ENCODE results near the gene CABP1.

CABP1 gene

DNA sequence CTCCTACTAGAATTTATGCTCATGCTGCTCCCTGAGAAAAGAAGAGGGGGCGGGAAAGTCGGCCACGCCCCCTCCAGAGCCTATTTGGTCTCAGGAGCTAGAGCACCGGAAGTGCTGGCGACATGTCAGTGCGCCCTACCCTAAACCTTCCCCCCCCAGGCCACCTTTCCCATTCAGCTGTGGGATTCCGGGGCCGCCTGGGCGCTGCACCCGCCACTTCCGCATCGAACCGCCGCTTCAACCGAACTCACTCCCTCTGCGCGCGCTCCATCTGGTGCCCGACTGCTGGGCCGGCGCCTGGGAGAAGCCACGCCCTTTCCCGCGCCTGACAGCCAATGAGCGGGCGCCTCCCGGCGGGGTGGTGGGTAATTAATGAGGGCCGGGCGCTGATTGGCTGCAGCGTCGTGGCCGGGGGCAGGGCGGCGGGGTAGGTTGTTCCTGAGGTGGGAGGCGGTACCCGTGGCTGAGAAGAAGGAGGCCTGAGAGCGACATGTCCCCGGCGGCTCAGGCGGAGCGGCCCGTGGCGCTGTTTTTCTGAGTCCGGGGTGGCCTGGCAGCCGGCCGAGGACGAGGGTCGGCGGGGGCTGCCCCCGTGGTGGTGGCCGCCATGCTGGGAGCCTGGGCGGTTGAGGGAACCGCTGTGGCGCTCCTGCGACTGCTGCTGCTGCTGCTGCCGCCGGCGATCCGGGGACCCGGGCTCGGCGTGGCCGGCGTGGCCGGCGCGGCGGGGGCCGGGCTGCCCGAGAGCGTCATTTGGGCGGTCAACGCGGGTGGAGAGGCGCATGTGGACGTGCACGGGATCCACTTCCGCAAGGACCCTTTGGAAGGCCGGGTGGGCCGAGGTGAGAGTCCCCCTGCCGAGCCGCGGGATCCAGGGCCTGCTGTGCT is 46.5 kb downstream of the CABP1 start, which contains the start of gene MLEC:
Gene MLEC (plus strand): TSS at position 460 of the 888 bp plus-strand sequence. CDS start 148 bp downstream, at position 608.
- H3K27ac ChIP-seq (ENCODE audit: low read depth, low read length): peak within 1 kb of the TSS; percentile 94
- H3K4me3 ChIP-seq (ENCODE audit: low read depth, low read length): peak within 1 kb of the TSS; percentile 81
- H3K27me3 ChIP-seq (ENCODE audit: insufficient read depth, low read length): no peaks in the 10 kb centered on the region
- H3K79me2 ChIP-seq (ENCODE audit: control insufficient read depth, insufficient read depth, low read length, unreplicated experiment): peaks cover 46% of the 10 kb centered on the region
- peak within 1 kb of the TSS; percentile 76 for H2AFZ ChIP-seq (ENCODE audit: low read length, unreplicated experiment)
- no peaks in the 10 kb centered on the region for H3K36me3 ChIP-seq (ENCODE audit: insufficient read depth, low read length)
- peaks cover 27% of the 10 kb centered on the region for H3K4me1 ChIP-seq (ENCODE audit: control insufficient read depth, insufficient read depth, low read length, unreplicated experiment)

DNA sequence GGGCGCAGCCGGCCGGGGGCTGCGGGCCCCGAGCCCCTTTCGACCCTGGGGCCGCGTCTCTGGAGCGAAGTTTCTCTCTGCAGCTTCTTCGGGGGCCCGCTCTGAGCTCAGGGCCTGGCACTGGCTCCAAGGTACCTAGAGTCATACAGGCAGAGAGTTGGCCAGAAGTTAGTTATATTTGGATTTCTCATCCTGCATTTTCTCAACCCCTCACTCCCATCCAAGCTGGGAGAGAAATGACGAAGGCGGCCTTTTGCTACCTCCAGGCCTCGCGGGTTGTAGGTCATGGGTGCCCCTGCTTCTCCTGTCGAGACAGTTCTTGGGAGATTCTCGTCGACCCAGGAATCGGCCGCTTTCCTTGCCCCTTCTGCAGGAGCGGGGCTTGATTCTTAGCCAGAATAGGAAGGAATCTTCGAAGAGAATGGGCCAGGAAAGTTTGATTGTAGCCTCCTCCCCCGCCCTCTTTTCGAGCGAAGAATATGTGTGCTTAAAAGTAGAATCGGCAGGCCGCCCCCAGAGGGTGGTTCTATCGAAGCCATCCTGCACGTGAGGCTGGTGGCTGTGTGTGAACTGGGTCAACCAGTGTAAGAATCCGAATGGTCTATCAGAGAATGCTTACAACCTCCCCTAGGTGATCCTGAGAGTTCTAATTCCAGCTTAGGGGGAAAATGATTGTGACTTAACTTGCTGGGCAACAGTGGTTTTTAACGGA is 47.3 kb downstream of the CABP1 start:
- Histone ChIP-seq H3K4me3 (ENCODE audit: low read depth, low read length) (peak overlapping the region; percentile 81), H3K27me3 (ENCODE audit: insufficient read depth, low read length) (no peaks in the 10 kb centered on the region), H3K27ac (ENCODE audit: low read depth, low read length) (peak overlapping the region; percentile 94), H3K4me1 (ENCODE audit: control insufficient read depth, insufficient read depth, low read length, unreplicated experiment) (peaks cover 33% of the 10 kb centered on the region), H3K36me3 (ENCODE audit: insufficient read depth, low read length) (no peaks in the 10 kb centered on the region), H2AFZ (ENCODE audit: low read length, unreplicated experiment) (peak overlapping the region; percentile 75), H3K79me2 (ENCODE audit: control insufficient read depth, insufficient read depth, low read length, unreplicated experiment) (peaks cover 54% of the 10 kb centered on the region)

DNA sequence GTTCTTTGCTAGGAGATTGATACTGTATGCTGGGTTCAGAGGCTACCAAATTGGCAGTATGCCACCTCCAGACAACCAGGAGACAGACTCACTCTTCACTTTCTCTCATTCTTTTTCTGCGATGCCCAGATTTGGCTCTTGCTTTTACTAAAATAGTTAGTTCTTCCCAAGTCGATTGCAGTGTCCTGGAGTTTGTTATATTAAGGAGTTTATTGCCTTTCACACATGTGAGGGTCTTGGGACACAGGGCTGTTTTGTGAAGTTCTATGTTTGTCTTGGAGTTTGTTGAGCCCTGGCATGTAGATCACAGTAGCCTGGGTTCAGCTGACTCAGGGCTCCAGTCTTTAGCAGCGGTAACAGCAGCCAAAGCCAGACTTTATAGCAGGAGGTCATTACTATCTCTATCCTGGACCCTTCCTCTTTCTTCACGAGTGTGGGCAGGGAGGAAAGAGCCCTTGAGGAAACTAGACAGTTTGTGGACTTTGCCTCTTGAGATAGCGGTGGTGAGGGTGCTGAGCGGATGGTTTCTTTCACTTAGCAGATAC is 48.2 kb downstream of the CABP1 start:
- no peak overlapping the region for H2AFZ ChIP-seq (ENCODE audit: low read length, unreplicated experiment)
- H3K4me3 ChIP-seq (ENCODE audit: low read depth, low read length): peak overlapping the region; percentile 81
- H3K36me3 ChIP-seq (ENCODE audit: insufficient read depth, low read length): 0 out of 2 replicates have a peak, but pooled peaks cover 1% of the 10 kb centered on the region
- H3K4me1 ChIP-seq (ENCODE audit: control insufficient read depth, insufficient read depth, low read length, unreplicated experiment): peaks cover 33% of the 10 kb centered on the region
- no peaks in the 10 kb centered on the region for H3K27me3 ChIP-seq (ENCODE audit: insufficient read depth, low read length)
- H3K27ac ChIP-seq (ENCODE audit: low read depth, low read length): no peak overlapping the region
- peaks cover 62% of the 10 kb centered on the region for H3K79me2 ChIP-seq (ENCODE audit: control insufficient read depth, insufficient read depth, low read length, unreplicated experiment)

DNA sequence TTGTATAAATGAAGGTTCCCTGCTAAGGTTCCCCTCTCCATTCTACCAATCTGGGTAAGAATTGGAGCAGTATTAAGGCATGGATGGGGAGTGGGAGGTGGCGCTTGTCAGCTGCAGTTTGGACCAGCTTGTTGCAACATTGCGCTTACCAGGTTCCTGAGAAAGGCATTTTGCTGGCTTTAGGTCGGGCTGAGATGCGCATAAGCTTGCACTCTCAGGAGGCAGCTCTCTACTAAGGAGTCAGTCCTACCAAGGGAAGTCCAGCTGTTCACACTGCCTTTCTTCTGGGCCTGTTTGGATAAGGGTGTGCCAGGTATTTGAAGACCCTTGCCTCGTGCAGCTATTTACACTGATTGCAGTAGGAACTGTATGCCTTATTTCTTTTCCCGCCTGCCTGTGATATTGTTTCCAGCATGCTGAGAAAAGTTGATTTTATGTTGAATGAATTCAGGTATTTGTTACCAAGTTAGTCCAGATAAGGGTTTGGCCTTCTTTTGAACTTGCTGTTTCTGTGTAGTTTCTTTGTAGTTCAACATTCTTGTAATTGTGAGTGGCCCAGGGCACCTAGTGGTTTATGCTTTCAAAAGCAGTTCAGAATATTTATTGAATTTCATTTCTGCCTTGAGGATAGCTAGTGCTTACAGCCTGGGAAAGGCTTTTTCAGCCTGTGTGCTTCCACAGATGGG is 49.1 kb downstream of the CABP1 start:
- Histone ChIP-seq H3K79me2 (ENCODE audit: control insufficient read depth, insufficient read depth, low read length, unreplicated experiment) (peaks cover 65% of the 10 kb centered on the region), H3K4me3 (ENCODE audit: low read depth, low read length) (peak overlapping the region; percentile 81), H3K4me1 (ENCODE audit: control insufficient read depth, insufficient read depth, low read length, unreplicated experiment) (peaks cover 29% of the 10 kb centered on the region), H3K27me3 (ENCODE audit: insufficient read depth, low read length) (no peaks in the 10 kb centered on the region), H3K36me3 (ENCODE audit: insufficient read depth, low read length) (peaks cover 3% of the 10 kb centered on the region), H2AFZ (ENCODE audit: low read length, unreplicated experiment) (no peak overlapping the region), H3K27ac (ENCODE audit: low read depth, low read length) (no peak overlapping the region)

DNA sequence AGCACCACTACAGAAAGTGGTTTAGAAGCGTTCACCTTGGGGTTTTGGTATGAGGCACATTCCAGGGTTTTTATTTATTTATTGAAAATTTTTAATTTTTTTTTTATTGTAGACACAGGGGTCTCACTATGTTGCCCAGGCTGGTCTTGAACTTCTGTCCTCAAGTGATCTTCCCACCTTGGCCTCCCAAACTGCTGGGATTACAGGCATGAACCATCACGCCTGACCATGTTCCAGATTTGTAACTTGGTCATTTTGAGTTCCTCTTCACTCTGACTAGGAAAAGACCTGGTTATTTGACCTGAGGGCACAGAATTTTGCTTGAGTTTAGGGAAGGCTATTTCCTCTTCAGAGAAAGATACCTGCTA is 49.6 kb downstream of the CABP1 start:
- H3K4me1 ChIP-seq (ENCODE audit: control insufficient read depth, insufficient read depth, low read length, unreplicated experiment): peaks cover 24% of the 10 kb centered on the region
- H3K27me3 ChIP-seq (ENCODE audit: insufficient read depth, low read length): no peaks in the 10 kb centered on the region
- H3K4me3 ChIP-seq (ENCODE audit: low read depth, low read length): no peak overlapping the region
- peaks cover 8% of the 10 kb centered on the region for H3K36me3 ChIP-seq (ENCODE audit: insufficient read depth, low read length)
- H3K27ac ChIP-seq (ENCODE audit: low read depth, low read length): no peak overlapping the region
- H2AFZ ChIP-seq (ENCODE audit: low read length, unreplicated experiment): no peak overlapping the region
- H3K79me2 ChIP-seq (ENCODE audit: control insufficient read depth, insufficient read depth, low read length, unreplicated experiment): peaks cover 65% of the 10 kb centered on the region

DNA sequence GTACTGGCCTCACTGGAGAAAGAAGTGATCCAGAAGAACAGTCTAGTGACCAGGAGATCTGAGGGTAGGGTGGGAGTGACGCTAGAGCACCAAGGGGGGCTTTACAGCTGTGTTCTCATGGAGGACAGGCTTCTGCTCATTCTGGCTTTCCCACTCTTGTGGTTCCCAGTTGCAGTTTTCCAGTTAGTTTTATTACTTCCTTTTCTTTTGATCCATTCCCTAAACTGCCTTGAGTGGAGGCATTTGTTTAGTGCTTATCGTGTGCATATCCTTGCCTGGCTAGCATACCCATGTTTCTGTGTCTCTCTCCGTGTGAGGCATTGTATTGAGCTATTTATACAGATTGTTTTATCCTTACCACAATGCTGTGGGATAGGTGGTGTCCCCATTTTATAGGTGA is 50.6 kb downstream of the CABP1 start:
- peaks cover 18% of the 10 kb centered on the region for H3K4me1 ChIP-seq (ENCODE audit: control insufficient read depth, insufficient read depth, low read length, unreplicated experiment)
- peaks cover 65% of the 10 kb centered on the region for H3K79me2 ChIP-seq (ENCODE audit: control insufficient read depth, insufficient read depth, low read length, unreplicated experiment)
- peaks cover 16% of the 10 kb centered on the region for H3K36me3 ChIP-seq (ENCODE audit: insufficient read depth, low read length)
- H2AFZ ChIP-seq (ENCODE audit: low read length, unreplicated experiment): no peak overlapping the region
- no peaks in the 10 kb centered on the region for H3K27me3 ChIP-seq (ENCODE audit: insufficient read depth, low read length)
- no peak overlapping the region for H3K4me3 ChIP-seq (ENCODE audit: low read depth, low read length)
- no peak overlapping the region for H3K27ac ChIP-seq (ENCODE audit: low read depth, low read length)

DNA sequence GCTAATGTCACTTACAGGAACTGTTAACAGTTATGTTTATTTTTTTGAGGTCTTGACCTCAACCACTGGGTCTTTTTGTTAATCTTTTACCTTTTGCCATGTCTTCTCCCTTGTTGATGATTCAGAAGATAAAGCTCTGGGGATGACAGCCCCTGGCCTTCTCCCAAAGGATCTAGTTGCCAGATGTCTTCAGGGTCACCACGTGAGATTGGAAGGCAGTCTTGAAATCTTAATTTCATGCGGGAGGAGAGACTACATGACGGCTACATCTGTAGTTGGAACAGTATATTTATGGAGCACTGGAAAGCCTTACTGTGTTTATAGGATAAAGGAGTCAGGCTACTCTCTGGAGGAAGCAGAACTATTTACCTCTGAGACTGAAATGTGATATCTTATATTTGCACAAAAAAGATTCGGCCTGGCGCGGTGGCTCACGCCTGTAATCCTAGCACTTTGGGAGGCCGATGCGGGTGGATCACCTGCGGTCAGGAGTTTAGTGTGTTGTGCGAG is 52.2 kb downstream of the CABP1 start:
- peaks cover 25% of the 10 kb centered on the region for H3K36me3 ChIP-seq (ENCODE audit: insufficient read depth, low read length)
- H3K27me3 ChIP-seq (ENCODE audit: insufficient read depth, low read length): no peaks in the 10 kb centered on the region
- H3K4me3 ChIP-seq (ENCODE audit: low read depth, low read length): no peak overlapping the region
- H3K4me1 ChIP-seq (ENCODE audit: control insufficient read depth, insufficient read depth, low read length, unreplicated experiment): peaks cover 17% of the 10 kb centered on the region
- no peak overlapping the region for H2AFZ ChIP-seq (ENCODE audit: low read length, unreplicated experiment)
- peaks cover 60% of the 10 kb centered on the region for H3K79me2 ChIP-seq (ENCODE audit: control insufficient read depth, insufficient read depth, low read length, unreplicated experiment)
- no peak overlapping the region for H3K27ac ChIP-seq (ENCODE audit: low read depth, low read length)

DNA sequence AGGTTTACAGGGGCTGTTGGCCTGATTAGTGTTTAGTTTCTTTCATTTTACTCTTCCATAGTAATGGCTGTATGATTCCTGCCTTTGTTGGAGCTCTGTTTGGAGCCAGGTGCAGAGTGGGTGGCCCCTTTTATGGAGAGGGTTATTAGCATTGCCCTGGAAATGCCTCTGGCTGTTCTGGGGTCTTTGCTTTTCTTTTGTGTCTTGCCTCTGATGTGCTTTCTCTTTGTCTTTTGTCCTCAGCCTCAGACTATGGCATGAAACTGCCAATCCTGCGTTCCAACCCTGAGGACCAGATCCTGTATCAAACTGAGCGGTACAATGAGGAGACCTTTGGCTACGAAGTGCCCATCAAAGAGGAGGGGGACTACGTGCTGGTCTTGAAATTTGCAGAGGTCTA is 53.4 kb downstream of the CABP1 start:
- Histone ChIP-seq H3K36me3 (ENCODE audit: insufficient read depth, low read length) (peaks cover 25% of the 10 kb centered on the region), H3K4me3 (ENCODE audit: low read depth, low read length) (no peak overlapping the region), H3K27me3 (ENCODE audit: insufficient read depth, low read length) (no peaks in the 10 kb centered on the region), H3K79me2 (ENCODE audit: control insufficient read depth, insufficient read depth, low read length, unreplicated experiment) (peaks cover 47% of the 10 kb centered on the region), H3K4me1 (ENCODE audit: control insufficient read depth, insufficient read depth, low read length, unreplicated experiment) (peaks cover 15% of the 10 kb centered on the region), H3K27ac (ENCODE audit: low read depth, low read length) (no peak overlapping the region), H2AFZ (ENCODE audit: low read length, unreplicated experiment) (no peak overlapping the region)

DNA sequence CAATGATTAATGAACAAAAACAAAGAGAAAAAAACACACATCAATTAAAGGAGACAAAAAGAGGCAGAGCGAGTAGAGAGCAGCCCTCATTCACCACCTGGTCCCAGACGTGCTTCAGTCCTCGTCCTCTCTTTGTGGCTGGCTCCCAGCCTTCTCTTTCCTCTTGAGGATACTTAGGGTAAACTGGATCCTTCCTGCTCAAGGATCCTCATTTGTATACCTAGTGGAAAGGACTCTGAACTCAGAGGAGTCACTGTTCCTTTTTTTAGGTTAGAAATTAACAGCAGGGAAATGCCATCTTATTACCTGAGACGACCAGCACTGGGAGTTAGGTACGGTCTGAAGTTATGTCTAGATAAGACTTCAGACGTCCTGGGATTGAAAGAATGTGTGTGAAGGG is 56.2 kb downstream of the CABP1 start:
- Histone ChIP-seq H2AFZ (ENCODE audit: low read length, unreplicated experiment) (no peak overlapping the region), H3K4me1 (ENCODE audit: control insufficient read depth, insufficient read depth, low read length, unreplicated experiment) (peaks cover 6% of the 10 kb centered on the region), H3K27ac (ENCODE audit: low read depth, low read length) (no peak overlapping the region), H3K27me3 (ENCODE audit: insufficient read depth, low read length) (no peaks in the 10 kb centered on the region), H3K79me2 (ENCODE audit: control insufficient read depth, insufficient read depth, low read length, unreplicated experiment) (peaks cover 20% of the 10 kb centered on the region), H3K36me3 (ENCODE audit: insufficient read depth, low read length) (peaks cover 25% of the 10 kb centered on the region), H3K4me3 (ENCODE audit: low read depth, low read length) (no peak overlapping the region)

DNA sequence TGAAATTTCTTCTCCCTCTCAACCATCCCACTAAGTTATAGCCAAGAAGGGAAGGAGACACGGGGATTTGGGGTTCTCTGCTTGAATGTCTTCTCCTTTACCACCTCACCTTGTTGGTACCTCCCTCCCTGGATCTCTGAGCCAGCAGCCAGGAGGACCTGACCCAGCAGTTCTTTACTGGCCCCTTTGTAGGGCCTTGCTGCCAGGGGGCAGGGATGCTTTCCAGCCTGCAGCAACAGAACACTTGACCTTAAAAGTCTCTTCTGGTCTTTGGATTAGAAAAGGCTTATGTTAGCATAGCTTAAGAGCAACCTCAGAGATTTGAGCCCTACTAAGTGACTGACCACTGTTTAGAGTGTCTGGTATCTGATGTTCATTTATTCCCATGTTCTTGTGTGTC is 56.9 kb downstream of the CABP1 start:
- Histone ChIP-seq H3K36me3 (ENCODE audit: insufficient read depth, low read length) (peaks cover 25% of the 10 kb centered on the region), H3K4me1 (ENCODE audit: control insufficient read depth, insufficient read depth, low read length, unreplicated experiment) (peaks cover 3% of the 10 kb centered on the region), H2AFZ (ENCODE audit: low read length, unreplicated experiment) (no peak overlapping the region), H3K79me2 (ENCODE audit: control insufficient read depth, insufficient read depth, low read length, unreplicated experiment) (peaks cover 15% of the 10 kb centered on the region), H3K27me3 (ENCODE audit: insufficient read depth, low read length) (no peaks in the 10 kb centered on the region), H3K27ac (ENCODE audit: low read depth, low read length) (no peak overlapping the region), H3K4me3 (ENCODE audit: low read depth, low read length) (no peak overlapping the region)
